Measurements from ENCODE around the gene NTN1.

Gene NTN1

GRCh38 chr17:9208381-9209105 is 187.2 kb downstream of the NTN1 start:
- H3K4me1 ChIP-seq (ENCODE audit: control insufficient read depth, insufficient read depth, low read length), result no peaks in the 10 kb centered on the region
- POLR2A ChIA-PET, result no interaction called here
- CTCF ChIA-PET, result interaction anchor here (0.8 to 1.0 kb wide), 3 partner anchors 9 to 26 kb away, joined by 3 read pairs; no protein-coding TSS in a partner anchor

GRCh38 chr17:9209347-9209746 is 188.0 kb downstream of the NTN1 start:
- Histone ChIP-seq H3K36me3 (ENCODE audit: control insufficient read depth in 2 of 2, insufficient read depth in 1 of 2, low read length in 2 of 2) (peaks cover 0 to 13% of the 10 kb centered on the region in 2 experiments; a peak in 2 of 3 replicates), H3K27ac (ENCODE audit: extremely low read depth, low read depth, low read length) (no peak overlapping the region), H3K9me3 (ENCODE audit: control insufficient read depth, insufficient read depth, low read depth, low read length) (no peaks in the 10 kb centered on the region), H3K4me3 (ENCODE audit: low read depth, low read length) (no peak overlapping the region), H3K4me1 (ENCODE audit: control insufficient read depth, insufficient read depth, low read length) (no peaks in the 10 kb centered on the region)
- ChIA-PET POLR2A (no interaction called here), CTCF (interaction anchor here (0.6 to 1.0 kb wide), 3 partner anchors 8 to 297 kb away, joined by 3 read pairs; no protein-coding TSS in a partner anchor)
- no peak for TF ChIP-seq ZSCAN4 (tag by site-specific recombination; IDR thresholded peaks at IDR 0.05)
- TF ChIP-seq OVOL3 (tag by site-specific recombination; IDR thresholded peaks at IDR 0.05), result no peak
- TF ChIP-seq KLF8 (tag by site-specific recombination; IDR thresholded peaks at IDR 0.05), result no peak
- TF ChIP-seq GLI4 (tag by site-specific recombination; IDR thresholded peaks at IDR 0.05), result no peak
- peak; percentile 40 for TF ChIP-seq GLIS1 (tag by site-specific recombination; IDR thresholded peaks at IDR 0.05)

More at GRCh38 chr17:9208381-9209105, 187.2 kb downstream of the NTN1 start:
- Histone ChIP-seq H3K9me3 (ENCODE audit: control insufficient read depth, insufficient read depth, low read depth, low read length) (no peaks in the 10 kb centered on the region), H3K27ac (ENCODE audit: extremely low read depth, low read depth, low read length) (no peak overlapping the region), H3K36me3 (ENCODE audit: control insufficient read depth in 2 of 2, insufficient read depth in 1 of 2, low read length in 2 of 2) (peaks cover 0 to 13% of the 10 kb centered on the region in 2 experiments; a peak in 1 of 3 replicates), H3K4me3 (ENCODE audit: low read depth, low read length) (no peak overlapping the region)
- no peak for TF ChIP-seq ZNF404 (tag by site-specific recombination; IDR thresholded peaks at IDR 0.05)
- TF ChIP-seq SALL2 (tag by site-specific recombination; IDR thresholded peaks at IDR 0.05; ENCODE audit: borderline replicate concordance), result no peak
- no peak for TF ChIP-seq PBX3 (CRISPR knock-in tag; IDR thresholded peaks at IDR 0.05)
- TF ChIP-seq ZNF664 (tag by site-specific recombination; IDR thresholded peaks at IDR 0.05), result no peak
- no peak for TF ChIP-seq ZNF221 (tag by site-specific recombination; IDR thresholded peaks at IDR 0.05; ENCODE audit: borderline replicate concordance)
- TF ChIP-seq ZNF501 (tag by site-specific recombination; IDR thresholded peaks at IDR 0.05), result no peak
- TF ChIP-seq ZNF707 (tag by site-specific recombination; IDR thresholded peaks at IDR 0.05), result no peak
- TF ChIP-seq ZNF175 (tag by site-specific recombination; IDR thresholded peaks at IDR 0.05), result no peak
- TF ChIP-seq RBAK (tag by site-specific recombination; IDR thresholded peaks at IDR 0.05), result no peak
- TF ChIP-seq TRIM28 (IDR thresholded peaks at IDR 0.05; ENCODE audit: borderline replicate concordance, low read length), result no peak
- no peak for TF ChIP-seq ZNF747 (tag by site-specific recombination; IDR thresholded peaks at IDR 0.05)
- no peak for TF ChIP-seq ZNF157 (tag by site-specific recombination; IDR thresholded peaks at IDR 0.05)

- CTCF ChIA-PET, result interaction anchor here (0.6 to 0.7 kb wide), 2 partner anchors 9 to 298 kb away, joined by 3 read pairs; no protein-coding TSS in a partner anchor
- TF ChIP-seq ZNF138 (tag by site-specific recombination; IDR thresholded peaks at IDR 0.05; ENCODE audit: borderline replicate concordance), result no peak
- peak; percentile 92 for TF ChIP-seq ZNF623 (tag by site-specific recombination; IDR thresholded peaks at IDR 0.05)
- POLR2A ChIA-PET, result interaction anchor here (0.6 kb wide), 1 partner anchor 43 kb away, joined by 3 read pairs; no protein-coding TSS in a partner anchor
Measured at GRCh38 chr17:9209781-9210370, 188.6 kb downstream of the NTN1 start.

More at GRCh38 chr17:9209781-9210370, 188.6 kb downstream of the NTN1 start:
- Histone ChIP-seq H3K9me3 (ENCODE audit: control insufficient read depth, insufficient read depth, low read depth, low read length) (no peaks in the 10 kb centered on the region), H3K4me1 (ENCODE audit: control insufficient read depth, insufficient read depth, low read length) (no peaks in the 10 kb centered on the region), H3K4me3 (ENCODE audit: low read depth, low read length) (no peak overlapping the region), H3K27ac (ENCODE audit: extremely low read depth, low read depth, low read length) (no peak overlapping the region), H3K36me3 (ENCODE audit: control insufficient read depth in 2 of 2, insufficient read depth in 1 of 2, low read length in 2 of 2) (peaks cover 0 to 13% of the 10 kb centered on the region in 2 experiments; a peak in 2 of 3 replicates)

Data from HEK293 (cell line).